A549 (cell line): ENCODE measurements around the gene ZNF385D.

Experiments used
- CHD2 ChIP-seq: fragments of 150-350 bp; IDR thresholded peaks from 2 replicates; pipeline ENCODE4 v1.6.1; 2014; ENCODE audit warnings: low read length; ENCODE audit not compliant: partially characterized antibody
- CHD4 ChIP-seq: fragments of 200-600 bp; sonication (generic); IDR thresholded peaks from 2 replicates; pipeline ENCODE4 v1.6.1; 2016; ENCODE audit warnings: antibody characterized with exemption, mild to moderate bottlenecking, borderline replicate concordance
- EP300 ChIP-seq, 2 experiments: fragments of >200 bp; sonication (Bioruptor Twin); formaldehyde crosslinking; IDR thresholded peaks; 2 replicates in 1 of 2; 3 replicates in 1 of 2; pipeline ENCODE4 v1.6.1; 2016 to 2017
- POLR2A ChIP-seq: IDR thresholded peaks from 2 replicates; pipeline ENCODE4 v1.6.1; 2012; ENCODE audit warnings: mild to moderate bottlenecking, low read length
- RCOR1 ChIP-seq: fragments of 150-350 bp; IDR thresholded peaks from 2 replicates; pipeline ENCODE4 v1.6.1; 2014; ENCODE audit warnings: antibody characterized with exemption, low read length, low read depth
- REST ChIP-seq: fragments of 200-600 bp; sonication (generic); IDR thresholded peaks from 2 replicates; pipeline ENCODE4 v1.6.1; 2016; ENCODE audit warnings: antibody characterized with exemption, mild to moderate bottlenecking, moderate library complexity
- TF ChIP-seq, protein P1 (sequence below): fragments of >200 bp; sonication (Bioruptor Twin); formaldehyde crosslinking; IDR thresholded peaks from 3 replicates; pipeline ENCODE4 v1.5.1; 2016

DNA sequence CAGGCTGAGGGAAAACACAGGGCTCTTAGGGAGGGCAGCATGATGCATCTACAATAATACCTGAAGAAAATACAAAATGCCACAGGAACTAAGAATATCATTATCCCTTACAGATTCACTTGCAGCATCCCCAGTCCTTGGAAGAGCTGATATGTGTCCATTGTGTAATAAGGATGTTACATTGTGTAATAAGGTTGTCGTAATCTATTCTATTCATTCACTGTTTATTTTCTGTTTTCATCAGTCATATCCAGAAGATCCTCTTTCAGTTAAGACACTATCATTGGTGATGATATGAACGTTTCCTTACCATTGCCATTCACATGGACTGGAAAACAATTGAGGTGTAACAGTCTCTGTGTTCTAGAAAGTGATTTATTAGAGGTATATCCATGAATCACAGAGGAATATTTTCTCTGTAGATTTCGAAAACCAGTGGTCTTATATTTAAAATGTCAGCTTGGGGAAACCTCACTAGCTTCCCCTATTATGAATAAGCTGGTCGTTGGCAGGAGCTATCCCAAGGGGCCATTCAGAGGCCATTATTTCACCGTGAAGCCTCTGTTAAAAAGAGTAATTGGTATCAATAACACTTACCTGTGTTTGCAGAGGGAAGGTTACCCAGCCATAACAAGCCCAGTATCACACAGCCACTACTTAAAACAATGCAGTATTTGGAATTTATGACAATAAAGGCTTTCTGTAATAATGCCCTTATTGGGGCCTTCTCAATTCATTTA is 241.1 kb downstream of the ZNF385D start:
- TF ChIP-seq, protein P1, sequence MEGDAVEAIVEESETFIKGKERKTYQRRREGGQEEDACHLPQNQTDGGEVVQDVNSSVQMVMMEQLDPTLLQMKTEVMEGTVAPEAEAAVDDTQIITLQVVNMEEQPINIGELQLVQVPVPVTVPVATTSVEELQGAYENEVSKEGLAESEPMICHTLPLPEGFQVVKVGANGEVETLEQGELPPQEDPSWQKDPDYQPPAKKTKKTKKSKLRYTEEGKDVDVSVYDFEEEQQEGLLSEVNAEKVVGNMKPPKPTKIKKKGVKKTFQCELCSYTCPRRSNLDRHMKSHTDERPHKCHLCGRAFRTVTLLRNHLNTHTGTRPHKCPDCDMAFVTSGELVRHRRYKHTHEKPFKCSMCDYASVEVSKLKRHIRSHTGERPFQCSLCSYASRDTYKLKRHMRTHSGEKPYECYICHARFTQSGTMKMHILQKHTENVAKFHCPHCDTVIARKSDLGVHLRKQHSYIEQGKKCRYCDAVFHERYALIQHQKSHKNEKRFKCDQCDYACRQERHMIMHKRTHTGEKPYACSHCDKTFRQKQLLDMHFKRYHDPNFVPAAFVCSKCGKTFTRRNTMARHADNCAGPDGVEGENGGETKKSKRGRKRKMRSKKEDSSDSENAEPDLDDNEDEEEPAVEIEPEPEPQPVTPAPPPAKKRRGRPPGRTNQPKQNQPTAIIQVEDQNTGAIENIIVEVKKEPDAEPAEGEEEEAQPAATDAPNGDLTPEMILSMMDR, result no peak
- no peak for TF ChIP-seq POLR2A
- no peak for TF ChIP-seq EP300 (IDR thresholded peaks at IDR 0.05)
- no peak for TF ChIP-seq REST
- TF ChIP-seq CHD4, result no peak
- TF ChIP-seq RCOR1, result no peak
- TF ChIP-seq CHD2, result no peak
